Coronary artery (tissue), 2 donors: ENCODE results near the gene KCNJ6.

Experiments used
- DNase-seq: peaks from one replicate; pipeline ENCODE4 v3.0.0-alpha.2; 2017; ENCODE audit warnings: low spot score
- H3K27ac ChIP-seq, 2 donors: fragments of 200-600 bp; sonication (generic); one replicate each; pipeline ENCODE4 v1.5.1; 2016 to 2019
- H3K4me3 ChIP-seq: fragments of 200-600 bp; sonication (generic); 2 replicates; pipeline ENCODE4 v1.5.1; 2016; ENCODE audit warnings: mild to moderate bottlenecking, moderate library complexity
- TF ChIP-seq, protein P1 (sequence below): fragments of 200-600 bp; sonication (generic); IDR thresholded peaks from one replicate; pipeline ENCODE4 v1.5.1; 2019; ENCODE audit warnings: antibody characterized with exemption

The KCNJ6 gene

GRCh38 chr21:37688952-37689659 lies 227.2 kb downstream of the KCNJ6 start:
- TF ChIP-seq, protein P1, sequence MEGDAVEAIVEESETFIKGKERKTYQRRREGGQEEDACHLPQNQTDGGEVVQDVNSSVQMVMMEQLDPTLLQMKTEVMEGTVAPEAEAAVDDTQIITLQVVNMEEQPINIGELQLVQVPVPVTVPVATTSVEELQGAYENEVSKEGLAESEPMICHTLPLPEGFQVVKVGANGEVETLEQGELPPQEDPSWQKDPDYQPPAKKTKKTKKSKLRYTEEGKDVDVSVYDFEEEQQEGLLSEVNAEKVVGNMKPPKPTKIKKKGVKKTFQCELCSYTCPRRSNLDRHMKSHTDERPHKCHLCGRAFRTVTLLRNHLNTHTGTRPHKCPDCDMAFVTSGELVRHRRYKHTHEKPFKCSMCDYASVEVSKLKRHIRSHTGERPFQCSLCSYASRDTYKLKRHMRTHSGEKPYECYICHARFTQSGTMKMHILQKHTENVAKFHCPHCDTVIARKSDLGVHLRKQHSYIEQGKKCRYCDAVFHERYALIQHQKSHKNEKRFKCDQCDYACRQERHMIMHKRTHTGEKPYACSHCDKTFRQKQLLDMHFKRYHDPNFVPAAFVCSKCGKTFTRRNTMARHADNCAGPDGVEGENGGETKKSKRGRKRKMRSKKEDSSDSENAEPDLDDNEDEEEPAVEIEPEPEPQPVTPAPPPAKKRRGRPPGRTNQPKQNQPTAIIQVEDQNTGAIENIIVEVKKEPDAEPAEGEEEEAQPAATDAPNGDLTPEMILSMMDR = no peak
- Histone ChIP-seq H3K27ac (no peak overlapping the region), H3K4me3 (no peak overlapping the region)
- DNase-seq = no peak

DNA sequence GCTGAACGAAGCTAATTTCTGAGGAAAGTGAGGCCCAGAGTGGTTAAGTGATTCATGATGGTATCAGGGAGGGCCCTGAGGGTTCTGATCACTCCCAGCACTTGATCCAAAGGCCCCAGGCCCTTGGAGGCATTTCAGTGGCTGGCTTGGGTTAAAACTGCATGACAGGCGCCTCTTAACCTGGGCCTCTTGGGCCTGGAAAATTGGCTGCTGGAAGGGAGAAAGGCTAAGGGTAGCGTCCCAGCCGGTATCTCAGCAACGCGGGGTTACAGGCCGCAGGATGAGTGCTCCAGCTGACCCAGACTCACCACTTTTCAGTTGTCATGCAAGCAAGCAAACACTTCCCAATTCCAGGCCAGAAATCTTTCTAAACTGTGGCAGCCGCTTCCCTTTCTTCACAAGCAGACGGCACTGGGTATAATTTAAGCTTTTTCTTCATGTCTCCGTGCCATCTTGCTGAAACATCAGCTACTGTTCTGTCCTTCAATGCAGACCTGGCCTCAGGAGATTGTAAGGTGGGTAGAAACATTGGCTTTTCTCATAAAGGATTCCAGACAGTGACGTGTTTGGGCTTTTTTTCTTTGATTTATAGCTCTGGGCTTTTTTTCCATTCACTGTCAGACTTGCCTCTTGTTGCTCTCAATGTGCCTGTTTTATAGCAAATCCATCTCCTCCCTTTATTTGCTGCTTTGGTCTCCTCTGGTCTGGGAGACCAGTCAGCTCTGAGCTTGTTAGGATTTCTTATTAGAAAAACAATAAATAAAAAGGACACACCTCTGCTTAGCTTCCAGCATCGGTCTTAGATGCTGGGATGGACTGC lies 229.1 kb downstream of the KCNJ6 start:
- no peak overlapping the region for H3K27ac ChIP-seq
- H3K4me3 ChIP-seq = no peak overlapping the region
- TF ChIP-seq, protein P1 = no peak
- DNase-seq = no peak

DNA sequence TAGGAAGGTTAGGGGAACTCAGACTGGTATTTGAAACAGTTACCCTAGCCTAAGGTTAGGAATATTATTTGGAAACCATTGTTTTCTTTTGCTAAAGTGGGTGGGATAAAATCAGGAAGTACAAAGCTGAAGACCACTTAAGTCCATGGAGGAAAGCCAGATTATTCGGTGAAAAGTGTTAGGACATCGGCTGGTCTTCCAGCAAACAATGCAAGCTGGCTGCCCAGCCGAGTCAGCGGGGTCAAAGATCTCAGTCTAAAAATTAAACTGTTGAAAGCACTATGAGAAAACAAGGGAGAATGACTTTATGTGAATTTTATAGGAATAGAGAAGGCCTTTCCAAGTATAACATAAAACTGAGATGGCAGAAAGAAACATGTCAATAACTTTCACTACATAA lies 231.7 kb downstream of the KCNJ6 start:
- no peak for DNase-seq
- TF ChIP-seq, protein P1 = no peak
- Histone ChIP-seq H3K4me3 (no peak overlapping the region), H3K27ac (no peak overlapping the region)

- H3K27ac ChIP-seq = no peak overlapping the region
- DNase-seq = no peak
- H3K4me3 ChIP-seq = no peak overlapping the region
- TF ChIP-seq, protein P1 = no peak
Measured at GRCh38 chr21:37684115-37684493, 232.2 kb downstream of the KCNJ6 start.

GRCh38 chr21:37683396-37684114 lies 232.7 kb downstream of the KCNJ6 start:
- TF ChIP-seq, protein P1 = no peak
- Histone ChIP-seq H3K27ac (no peak overlapping the region), H3K4me3 (no peak overlapping the region)
- no peak for DNase-seq

DNA sequence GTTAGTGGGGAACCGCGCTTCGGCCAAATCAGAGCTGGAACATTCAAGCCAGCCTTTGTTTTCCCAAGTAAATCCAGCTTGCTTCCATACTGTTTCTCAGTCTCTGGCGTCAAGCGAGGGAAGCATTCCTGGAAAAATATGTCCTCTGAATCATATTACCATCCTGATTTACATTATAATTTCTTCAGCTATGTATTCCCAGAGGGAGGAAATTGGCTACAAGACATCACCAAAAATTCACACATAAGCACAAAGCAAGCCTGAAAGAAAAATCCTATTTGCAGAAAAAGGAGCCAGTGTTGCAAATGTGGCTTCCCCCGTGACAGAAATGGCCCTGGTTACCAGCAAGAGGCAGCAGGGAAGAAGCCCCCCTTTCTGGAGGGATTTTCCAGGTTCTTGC lies 233.3 kb downstream of the KCNJ6 start:
- no peak overlapping the region for H3K4me3 ChIP-seq
- TF ChIP-seq, protein P1 = no peak
- no peak overlapping the region for H3K27ac ChIP-seq
- no peak for DNase-seq
